ENCODE data around the gene PLA2G2D.
"Not testable (repeated sequence)": the region's sequence is repeated elsewhere in the genome, so short reads cannot be mapped to it uniquely, and the experiment has no call there.

Gene PLA2G2D

DNA sequence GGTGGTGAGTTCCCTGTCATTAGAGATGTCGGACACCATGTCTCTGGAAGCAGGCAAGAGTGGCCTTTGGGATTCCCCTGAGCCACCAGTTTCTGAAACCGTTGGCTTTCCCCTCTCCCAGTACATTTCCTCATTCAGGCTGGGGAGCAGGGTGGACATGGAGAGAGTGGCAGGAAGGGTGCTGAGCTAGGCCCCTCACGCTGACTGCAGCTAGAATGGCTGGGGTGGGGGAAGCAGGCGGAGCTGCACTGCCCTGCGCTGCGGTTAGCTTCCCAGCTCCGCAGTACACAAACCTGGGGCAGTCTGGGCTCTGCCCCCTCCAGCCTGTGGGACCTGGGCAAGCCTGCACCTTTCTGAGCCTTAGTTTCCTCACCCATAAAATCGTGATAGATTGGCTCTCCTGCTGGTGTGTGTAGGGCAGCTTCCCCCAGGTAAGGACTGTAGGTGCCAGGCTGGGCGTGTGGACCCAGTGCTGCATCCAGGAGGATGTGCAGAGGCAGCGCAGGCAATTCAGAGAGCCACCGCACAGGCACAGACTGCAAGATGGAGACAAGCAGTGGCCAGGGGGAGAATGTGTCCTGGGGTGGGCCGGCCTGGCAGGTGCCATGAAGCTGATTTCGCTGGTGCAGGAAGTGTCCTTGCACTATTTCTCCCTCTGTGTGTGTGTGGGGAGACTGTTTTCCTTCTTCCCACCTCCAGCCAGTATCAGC is 22.8 kb upstream of the PLA2G2D start:
- DNase-seq = no peak

DNA sequence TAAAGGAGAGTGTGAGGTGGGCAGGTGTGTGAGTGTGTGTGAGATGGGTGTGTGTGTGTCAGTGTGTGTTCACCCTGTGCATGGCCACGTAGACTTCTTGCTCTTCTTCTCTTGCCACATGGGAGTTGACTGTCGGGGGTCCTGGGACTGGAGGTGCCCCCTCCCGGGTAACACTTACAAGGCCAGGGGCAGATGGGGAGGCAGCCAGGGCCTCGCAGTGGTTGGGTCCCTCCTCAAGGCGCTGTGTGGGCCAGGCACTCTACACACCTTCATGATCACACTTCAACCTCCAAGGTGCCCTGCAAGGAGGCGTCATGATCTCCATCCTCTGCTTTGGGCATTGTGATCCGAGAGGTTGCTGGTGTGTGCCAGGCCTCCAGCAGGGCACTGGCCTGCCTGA is 22.1 kb upstream of the PLA2G2D start:
- DNase-seq = no peak

DNA sequence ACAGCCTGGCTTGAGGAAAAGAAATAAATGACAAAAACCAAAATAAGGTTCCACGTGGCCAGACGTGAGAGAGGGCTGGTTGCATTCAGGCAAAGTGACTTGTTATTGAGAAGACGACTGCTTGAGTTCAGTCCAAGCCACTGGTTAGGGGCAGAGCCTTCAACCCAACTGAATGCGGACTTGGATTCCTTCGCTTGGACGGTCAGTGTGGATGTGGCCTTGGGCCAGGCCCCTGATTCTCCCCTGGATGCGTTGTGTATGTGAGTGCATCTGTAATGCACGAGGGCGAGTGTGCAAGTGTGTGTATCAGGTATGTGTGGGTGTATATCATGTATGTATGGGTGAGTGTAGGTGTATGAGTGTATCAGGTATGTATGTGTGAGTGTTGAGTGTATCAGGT is 21.7 kb upstream of the PLA2G2D start:
- DNase-seq = no peak

DNA sequence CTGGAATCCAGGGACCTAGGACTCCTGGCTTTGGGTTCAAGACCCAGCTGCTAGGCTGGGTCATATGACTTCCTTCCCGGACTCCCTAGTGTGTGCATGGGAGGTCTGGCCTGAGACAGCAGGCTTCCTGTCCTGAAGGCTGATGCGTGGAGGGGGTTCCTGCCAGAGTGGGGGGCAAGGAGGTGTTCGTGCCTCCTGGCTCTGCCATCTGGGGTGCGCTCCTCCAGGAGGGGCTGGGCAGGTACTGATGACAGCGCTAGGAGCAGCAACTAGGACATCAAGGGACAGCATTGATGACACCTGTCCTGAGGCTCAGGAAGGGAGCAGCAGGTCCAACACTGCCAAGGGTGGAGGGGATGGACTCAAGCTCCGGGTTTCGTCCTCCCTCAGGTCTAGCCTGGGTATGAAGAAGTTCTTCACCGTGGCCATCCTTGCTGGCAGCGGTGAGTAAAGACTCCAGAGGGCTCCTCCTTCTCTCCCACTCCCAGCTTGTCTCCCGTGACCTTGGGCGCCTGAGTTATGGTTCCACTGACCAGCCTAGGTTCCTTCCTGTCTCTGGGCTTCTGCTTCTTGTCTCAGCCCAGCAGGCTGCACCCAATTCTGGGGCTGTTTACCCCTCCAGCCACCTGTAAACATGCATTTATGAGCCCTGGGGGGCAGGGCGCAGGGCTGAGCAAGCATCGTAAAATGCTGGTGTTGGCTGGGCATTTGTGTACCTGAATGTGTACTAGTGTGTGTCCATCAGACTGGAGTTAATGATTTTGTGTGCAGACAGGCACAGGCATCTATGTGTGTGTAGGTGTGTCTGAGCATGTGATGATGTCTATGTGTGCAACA is 20.7 kb upstream of the PLA2G2D start:
- no peak for DNase-seq

DNA sequence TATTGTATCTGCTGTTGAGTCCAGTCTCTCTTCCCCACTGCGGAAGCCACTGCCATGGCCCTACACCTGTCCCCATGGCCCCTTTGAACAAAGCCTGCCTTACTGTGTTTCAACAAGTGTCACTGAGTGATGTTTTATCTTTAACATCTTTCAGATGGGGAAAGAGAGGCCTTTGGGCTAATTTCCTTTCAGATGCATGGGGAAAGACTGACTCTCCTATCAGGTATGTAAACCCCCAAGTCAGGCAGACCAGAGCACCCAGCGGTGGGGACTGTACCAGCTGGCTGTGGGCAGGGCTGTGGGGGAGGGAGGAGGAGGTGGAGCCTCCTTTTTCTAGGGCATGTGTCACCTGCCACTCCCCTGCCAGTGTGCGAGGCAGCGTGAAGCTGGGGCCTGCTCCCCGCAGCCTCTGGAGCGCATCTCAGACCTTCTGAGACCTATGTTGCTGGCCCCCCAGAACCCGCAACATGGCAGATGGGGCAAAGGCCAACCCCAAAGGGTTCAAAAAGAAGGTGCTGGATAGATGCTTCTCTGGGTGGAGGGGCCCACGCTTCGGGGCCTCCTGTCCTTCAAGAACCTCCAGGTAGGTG is 19.7 kb upstream of the PLA2G2D start, which contains the start of gene PLA2G2F:
Gene PLA2G2F, plus strand, starts transcription at position 363 of the 590 bp plus-strand sequence. Its CDS starts 105 bp downstream, at position 468.
- DNase-seq = no peak

DNA sequence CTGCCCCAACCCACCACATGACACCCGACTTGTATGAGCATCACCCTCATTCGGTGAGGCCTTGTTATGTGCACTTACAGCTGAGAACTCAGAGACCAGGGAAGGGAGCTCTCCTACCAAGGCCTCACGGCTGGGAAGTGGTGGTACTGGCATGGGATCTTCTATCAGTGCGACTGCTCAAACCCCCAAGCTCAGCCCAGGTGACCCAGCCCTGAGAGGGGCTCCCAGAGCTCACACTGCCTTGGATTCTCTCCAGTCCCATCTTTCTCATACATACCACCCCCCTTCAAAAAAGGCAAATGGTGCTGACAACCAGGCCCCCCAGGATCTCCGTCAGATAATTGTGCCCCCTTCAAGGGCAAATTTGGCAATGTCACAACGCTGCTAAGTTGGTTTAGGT is 19.0 kb upstream of the PLA2G2D start:
- DNase-seq = no peak

DNA sequence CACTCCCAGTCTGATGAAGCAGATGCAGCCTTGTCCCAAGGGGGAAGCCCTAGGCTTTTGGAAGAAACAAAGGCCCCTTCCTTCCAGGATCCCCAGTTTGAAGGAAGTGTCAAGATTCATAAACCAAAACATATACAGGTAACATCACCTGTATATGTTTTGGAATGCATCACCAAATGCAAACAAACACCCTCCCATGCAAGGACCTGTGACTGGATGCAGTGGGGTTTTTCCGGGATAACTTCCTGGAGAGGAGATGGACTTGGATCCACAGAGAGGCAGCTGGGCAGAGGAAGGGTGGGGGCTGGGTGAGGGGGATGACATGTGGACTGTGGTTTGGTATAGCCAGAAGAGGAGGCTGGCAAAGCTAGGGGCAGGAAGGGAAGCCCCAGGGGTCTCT is 18.3 kb upstream of the PLA2G2D start:
- DNase-seq = no peak

DNA sequence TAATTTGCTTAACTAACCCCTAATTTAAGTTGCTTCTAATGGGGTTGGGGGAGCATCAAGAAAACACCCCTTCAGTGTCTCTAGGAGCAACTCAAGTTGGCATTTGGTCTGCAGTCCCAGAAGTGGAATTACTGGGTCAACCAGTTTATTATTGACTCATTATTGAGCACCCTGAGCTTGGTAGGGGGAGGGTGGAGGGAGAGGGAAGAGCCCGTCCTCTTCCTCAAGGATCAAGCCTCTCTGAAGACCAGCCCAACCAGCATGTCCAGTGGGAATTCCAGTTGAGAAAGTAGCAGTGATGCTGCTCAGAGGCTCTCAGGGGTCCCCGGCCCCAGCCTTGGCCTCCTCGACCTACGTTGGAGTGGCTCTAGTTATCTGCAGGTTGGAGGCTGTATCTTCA is 17.7 kb upstream of the PLA2G2D start:
- no peak for DNase-seq

DNA sequence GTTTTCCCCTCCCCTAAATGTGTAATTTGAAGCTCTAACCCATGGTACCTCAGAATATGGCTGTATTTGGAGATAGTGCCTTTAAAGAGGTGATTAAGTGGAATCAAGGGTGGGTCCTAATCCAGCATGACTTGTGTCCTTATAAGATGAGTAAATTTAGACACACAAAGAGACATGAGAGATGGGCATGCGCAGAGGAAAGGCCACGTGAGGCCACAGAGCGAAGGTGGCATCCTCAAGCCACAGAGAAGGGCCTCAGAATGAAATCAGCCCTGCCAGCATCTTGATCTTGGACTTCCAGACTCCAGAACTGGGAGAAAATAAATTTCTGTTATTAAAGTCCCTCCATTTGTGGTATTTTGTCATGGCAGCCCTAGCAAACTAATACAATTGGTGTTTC is 16.9 kb upstream of the PLA2G2D start:
- no peak for DNase-seq

DNA sequence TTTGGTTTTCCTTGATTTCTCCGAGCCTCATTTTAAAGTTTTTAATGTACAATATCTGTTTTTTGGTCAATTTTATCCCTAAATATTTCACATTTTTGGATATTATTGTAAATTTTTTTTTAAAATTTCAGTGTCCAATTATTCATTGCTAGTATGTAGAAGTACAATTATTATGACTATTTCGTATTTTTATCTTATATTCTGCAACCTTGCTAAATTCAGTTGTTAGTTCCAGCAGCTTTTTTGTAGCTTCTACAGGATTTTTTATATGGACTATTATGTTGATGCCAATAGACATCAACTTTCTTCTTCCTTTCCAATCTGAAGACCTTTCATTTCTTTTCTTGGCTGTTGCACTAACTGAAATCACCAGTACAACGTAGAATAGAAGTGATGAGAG is 15.7 kb upstream of the PLA2G2D start:
- no peak for DNase-seq

DNA sequence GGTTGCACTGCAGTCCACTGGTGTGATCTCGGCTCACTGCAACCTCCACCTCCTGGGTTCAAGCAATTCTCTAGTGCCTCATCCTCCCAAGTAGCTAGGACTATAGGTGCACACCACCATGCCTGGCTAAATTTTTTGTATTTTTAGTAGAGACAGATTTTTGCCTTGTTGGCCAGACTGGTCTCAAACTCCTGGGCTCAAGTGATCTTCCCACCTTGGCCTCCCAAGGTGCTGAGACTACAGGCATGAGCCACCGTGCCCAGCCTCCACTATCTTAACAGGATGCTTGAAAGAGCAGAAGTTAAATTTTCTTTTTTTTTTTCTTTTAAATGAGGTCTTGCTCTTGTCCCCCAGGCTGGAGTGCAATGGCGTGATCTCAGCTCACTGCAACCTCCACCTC is 11.2 kb upstream of the PLA2G2D start:
- not testable (repeated sequence) for DNase-seq

DNA sequence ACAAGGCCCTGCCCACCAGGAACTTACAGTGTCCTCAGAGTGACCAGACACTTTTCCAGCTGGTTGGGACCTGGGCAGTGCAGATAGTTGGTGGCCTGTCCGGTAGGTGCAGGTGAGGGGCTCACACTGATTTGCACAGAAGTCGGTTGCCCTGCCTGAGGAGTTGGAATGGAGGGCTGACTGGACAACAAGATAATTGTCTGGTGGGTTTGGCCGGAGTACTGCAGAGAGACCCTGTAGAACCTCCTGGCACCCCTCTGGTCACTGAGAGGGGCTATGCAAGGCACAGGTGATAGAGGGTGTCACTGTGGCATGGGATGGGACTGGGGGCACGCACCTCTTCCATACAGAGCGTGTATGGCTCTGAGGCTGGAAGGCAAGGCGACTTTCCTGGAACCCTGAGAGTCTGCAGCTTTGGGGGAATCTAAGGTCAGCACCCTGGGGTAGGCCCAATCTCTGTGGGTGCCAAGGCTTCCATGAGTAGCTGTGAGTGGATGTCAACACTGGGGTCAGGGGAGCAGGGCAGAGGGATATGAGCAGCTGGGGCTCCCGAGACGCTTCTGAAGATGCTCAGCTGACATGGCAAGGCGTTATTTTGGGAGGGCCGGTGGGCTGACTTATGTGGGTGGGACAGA is 7.6 kb upstream of the PLA2G2D start:
- DNase-seq = no peak

DNA sequence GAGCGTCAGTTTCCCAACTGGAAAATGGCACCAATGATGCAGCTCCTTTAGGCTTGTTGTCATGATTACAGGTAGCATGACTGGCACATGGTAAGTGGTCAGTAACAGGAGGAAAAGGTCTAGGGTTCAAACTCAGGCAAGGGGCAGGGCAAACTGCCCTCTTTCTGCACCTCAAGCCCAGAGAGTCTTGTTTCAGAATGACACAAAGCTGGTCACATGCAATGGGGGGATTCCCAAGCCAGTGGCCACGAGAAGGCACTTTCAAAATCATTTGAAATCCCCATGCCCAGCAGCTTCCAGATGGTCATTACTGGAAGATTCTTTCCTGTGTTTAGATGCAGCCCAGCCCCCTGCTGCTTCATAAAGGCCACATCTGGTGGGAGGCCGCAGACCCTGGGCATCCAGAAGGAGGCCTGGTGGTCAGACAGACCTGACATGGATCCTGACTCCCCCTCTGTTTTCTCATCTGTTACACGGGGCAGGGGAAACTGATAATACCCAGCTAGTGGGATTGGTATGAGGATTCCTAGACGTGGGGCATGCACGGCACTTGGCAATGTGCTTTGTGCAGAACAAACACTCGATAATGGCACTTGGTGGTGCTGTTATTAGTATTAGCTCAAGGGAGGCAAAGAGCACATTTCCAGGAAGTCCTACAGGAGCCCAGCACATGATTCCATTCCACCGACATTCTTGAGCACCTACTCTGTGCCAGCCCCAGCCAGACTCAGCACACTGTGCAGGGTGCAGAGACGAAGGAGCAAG is 6.9 kb upstream of the PLA2G2D start:
- no peak for DNase-seq

DNA sequence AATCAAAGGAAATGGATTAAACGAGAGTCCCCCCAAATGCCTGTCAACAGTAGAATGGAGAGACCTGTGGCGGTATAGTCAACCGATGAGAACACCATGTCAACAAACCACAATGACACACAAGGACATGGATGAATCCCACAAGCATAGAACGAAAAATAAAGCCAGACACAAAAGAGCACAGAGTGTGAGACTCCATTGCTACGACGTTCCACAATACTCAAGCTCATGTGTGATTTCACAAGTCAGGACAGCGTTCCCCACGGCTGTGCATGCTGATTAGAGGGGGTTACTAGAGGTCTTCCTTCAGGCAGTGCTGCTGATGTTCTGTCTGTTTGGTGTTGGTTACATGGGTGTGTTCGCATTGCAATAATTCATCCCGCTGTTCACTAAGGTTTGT is 5.8 kb upstream of the PLA2G2D start:
- DNase-seq = no peak

DNA sequence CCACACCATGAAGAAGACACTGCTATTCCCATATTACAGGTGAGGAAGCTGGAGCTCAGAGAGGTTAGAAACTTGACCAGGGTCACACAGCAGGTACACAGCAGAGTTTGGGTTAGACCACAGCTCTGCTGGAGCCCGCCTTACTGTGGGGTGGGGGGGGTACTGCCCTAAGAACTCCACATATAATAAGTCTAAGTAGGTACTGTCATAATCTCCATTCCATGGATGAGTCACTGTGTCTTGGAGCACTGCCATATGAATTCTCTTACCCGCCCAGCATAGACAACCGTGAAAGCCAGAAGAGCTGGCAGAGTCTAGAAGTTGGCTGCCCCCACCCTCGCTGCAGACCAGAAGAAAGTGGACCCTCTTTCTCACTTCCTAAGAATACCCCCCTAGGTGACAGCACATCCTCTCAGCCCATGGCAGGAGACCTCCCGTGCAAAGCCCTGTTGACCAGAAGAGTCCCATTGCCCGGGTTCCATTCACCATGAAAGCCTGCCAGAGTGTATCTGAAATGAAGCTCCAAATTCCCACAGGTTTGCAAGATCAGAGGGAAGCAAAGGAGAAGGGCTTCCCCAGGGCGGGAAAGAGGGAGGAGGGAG is 5.2 kb upstream of the PLA2G2D start:
- peak; percentile 60 for DNase-seq

DNA sequence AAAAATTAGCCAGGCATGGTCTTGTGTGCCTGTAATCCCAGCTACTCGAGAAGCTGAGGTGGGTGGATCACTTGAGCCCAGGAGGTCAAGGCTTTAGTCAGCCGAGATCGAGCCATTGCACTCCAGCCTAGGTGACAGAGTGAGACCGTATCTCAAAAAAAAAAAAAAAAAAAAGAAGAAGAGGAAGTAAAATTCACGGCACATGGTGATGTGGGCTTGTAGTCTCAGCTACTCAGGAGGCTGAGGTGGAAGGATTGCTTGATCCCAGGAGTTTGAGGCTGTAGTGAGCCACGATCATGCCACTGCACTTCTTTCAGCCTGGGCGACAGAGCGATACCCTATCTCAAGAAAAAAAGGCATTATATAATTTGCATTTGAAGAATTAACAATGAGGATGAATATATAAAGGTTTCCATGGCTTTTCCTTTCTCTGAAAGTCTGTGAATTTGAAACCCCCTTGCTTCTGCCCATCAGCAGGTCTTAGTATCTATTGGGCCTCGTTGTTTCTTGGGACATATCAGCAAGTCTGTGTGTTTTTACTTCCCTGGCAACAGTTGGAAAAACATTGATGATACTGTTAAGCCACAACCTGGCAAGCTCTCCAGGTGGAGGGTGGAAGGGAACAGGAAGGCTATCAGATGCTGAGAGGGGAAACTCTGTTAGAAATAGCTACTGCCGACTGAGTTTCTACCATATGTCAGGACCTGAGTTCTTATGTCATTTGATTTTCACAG is 4.6 kb upstream of the PLA2G2D start:
- peak; percentile 18 for DNase-seq

DNA sequence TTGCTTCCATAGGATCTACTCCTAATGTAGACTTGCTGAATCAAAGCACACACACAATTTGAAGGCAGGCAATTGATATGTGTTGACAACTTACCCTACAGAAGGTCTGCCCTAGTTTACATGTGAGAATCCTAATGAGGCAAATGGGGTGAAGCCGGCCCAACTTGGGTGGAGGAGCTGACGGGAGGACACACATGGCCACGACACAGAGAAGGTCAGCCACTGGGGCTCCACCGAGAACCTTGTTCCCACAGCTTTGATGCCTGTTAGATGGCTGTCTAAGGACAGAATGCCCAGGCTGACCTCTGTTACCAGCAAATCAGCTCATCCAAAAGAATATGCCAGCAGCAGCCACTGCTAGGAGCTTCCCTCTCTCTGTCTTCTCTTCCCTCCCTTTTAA is 1.5 kb upstream of the PLA2G2D start:
- no peak for DNase-seq

DNA sequence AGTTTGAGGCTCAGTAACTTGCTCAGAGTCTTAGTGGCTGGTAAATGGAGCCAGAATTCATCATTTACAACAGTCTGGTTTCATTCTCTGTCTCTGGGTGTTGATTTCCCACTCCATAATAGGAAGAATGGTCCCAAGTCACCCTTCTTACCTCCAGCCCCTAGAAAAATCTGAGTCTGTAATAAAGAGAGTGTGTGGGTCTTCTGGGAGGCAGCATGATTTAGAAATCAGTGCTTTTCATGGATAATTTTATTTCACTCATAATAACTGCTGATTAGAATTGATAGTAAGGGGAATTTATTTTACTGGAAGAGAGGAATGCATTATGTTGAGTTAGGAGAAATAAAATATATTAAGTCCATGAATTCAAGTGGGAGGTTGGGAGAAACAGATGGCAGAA is 2.1 kb downstream of the PLA2G2D start:
- DNase-seq = no peak

DNA sequence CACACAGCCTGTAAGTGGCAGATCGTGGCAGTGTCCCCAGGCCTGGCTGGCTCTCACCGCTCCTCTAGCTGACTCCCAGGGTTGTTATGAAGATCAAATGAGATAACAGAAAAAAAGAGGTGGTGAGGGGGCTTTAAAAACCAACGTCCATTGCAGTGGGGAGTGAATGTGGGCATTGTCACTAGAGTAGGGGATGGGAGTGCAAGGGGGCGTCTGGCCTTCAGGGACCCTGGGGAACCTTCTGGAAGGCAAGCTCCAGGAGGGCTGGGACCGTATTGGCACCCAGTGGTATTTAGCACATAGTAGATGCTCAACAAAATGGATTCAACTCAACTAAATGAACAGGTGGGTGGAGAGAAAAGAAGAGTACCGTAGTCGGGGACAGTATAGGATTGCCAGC is 3.4 kb downstream of the PLA2G2D start:
- no peak for DNase-seq

DNA sequence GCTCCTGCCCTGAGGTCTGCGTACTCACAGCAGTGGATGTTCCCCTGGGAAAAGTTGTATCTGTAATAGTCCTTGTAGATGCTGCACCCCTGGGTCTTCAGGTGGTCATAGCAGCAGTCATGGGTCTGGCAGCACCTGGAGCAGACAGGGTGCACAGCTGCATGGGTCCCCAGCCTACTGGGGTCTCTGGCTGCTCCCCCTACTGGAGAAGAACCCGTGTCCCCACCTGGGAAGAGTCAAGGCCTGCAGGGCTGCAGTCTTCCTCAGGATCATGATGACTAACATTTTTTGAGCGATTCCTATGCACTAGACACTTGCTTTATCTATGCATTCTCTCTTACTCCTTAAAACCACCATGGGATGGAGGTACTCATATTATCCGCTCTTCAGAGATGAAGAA is 3.9 kb downstream of the PLA2G2D start:
- DNase-seq = no peak

DNA sequence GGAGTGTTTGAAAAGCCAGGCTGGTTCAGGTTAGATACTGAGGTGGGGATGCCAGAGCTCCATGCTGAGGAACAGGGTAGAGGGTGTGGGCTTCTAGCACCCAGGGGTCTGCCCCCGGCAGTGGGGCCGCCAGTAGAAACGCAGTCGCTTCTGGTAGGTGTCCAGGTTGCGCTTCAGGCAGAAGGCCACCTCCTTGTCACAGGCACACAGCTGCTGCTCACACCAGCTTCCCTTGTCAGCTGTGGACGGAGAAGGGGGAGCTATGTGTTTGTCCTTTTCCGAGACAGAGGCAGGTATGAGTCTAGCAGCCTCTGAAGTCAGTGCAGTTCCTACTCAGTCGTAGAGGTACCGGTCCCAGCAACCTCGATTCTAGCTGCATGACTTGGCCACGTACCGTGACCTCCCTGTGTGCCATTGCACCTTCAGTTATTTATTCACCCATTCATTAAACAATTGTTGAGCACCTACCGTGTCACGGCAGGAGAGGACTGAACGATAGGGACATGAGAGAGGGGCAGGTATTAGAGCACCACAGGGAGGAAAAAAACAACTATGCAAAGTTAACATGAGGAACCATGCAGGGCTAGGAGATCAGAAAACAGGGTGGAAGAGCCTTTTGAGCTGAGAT is 5.2 kb downstream of the PLA2G2D start:
- DNase-seq = no peak
